HG02571 (cell line): ENCODE results near the gene PTGER3.
"Not testable (repeated sequence)": the region's sequence is repeated elsewhere in the genome, so short reads cannot be mapped to it uniquely, and the experiment has no call there.

Experiments used
- ATAC-seq: cut with Tn5 transposase; IDR thresholded peaks from one replicate; pipeline ENCODE4 v1.9.1; 2021; ENCODE audit warnings: mild to moderate bottlenecking, moderate library complexity; ENCODE audit not compliant: unreplicated experiment

The PTGER3 gene

DNA sequence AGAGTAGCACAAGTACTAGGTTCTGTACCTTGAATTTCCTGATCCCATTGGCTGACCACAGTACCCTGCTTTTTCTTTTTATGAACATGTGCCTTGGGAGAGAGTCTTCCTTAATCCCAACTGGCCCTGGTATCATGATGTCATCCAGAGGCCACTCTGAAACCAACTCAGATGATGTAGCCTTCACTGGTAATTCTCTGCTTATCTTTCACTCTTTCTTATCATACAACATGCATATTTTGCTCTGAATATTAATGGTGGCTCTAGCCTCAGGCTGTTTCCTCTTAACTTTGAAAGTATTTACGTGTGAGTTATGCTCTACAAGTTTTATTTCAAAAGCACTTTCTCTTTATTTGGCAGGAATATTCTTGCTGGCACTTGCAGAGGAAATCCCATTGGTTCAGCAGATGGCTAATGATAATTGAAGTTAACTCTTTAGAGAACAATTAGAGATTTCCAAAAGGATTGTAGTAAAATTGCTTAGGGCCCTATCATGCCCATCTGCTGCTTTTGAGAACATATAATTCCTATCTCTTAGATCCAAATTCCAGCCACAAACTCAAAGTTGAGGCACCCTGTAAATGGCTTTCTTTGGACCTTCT is 86.1 kb downstream of the PTGER3 start:
- no peak for ATAC-seq

GRCh38 chr1:70948396-70949017 is 99.1 kb downstream of the PTGER3 start:
- ATAC-seq: no peak

GRCh38 chr1:70947835-70948234 is 99.8 kb downstream of the PTGER3 start:
- ATAC-seq: no peak

DNA sequence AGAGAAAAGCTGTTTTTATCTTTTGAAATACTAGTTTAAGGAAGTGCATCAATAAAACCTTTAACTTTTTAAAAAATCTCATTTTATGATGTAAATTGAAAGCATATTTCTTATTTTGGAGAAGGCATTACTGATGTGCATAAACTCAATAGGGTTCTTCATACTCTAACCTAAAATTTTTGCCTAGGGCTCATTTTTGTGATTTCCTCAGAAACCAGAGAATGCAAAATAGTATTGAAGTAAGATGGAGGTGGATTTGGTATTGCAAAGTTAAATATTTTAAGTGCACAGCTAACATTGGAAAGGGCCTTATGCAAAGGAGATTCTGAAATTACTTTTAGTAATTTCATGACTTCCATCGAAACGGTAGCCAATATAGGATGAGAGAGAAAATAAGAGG is 101.9 kb downstream of the PTGER3 start:
- no peak for ATAC-seq

- ATAC-seq: no peak
These were observed 102.4 kb downstream of the PTGER3 start for GRCh38 chr1:70945251-70945650.

- no peak for ATAC-seq
These were observed 106.1 kb downstream of the PTGER3 start for GRCh38 chr1:70941563-70941962.

- ATAC-seq: not testable (repeated sequence)
These were observed 107.2 kb downstream of the PTGER3 start for GRCh38 chr1:70940398-70940797.

GRCh38 chr1:70934194-70934961 is 113.2 kb downstream of the PTGER3 start:
- ATAC-seq: no peak

DNA sequence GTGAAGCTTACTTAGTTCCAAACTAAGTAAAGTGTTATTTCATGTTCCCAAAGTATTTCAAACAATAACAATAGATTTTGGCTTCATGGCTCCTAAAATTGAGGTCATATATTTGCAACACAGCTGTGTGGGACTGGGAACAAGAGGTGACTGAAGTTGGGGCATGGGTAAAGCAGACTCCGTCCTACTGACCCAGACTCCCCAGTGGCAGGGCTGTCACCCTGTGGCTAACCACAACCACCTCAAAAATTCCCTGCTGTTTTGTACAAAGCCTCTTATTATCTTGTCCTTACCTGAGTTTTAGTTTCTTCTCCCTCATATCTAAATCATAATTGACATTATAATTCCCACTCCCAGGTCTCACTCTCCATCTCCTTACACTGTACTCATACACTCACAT is 117.6 kb downstream of the PTGER3 start:
- no peak for ATAC-seq

GRCh38 chr1:70922196-70922595 is 125.4 kb downstream of the PTGER3 start:
- ATAC-seq: no peak
